ENCODE results near the gene PGBD2.
"Not testable (repeated sequence)": the region's sequence is repeated elsewhere in the genome, so short reads cannot be mapped to it uniquely, and the experiment has no call there.

PGBD2 gene

GRCh38 chr1:248886237-248886895, 19.7 kb upstream of the PGBD2 start:
- no peak for DNase-seq (ENCODE audit: insufficient read length, low spot score)
- FAIRE-seq = no peak
- TF ChIP-seq POLR2A (IDR thresholded peaks at IDR 0.05; ENCODE audit: low read depth, low read length) (no peak), TAF1 (IDR thresholded peaks at IDR 0.05; ENCODE audit: low read depth, low read length) (no peak), POU2F2 (IDR thresholded peaks at IDR 0.05; ENCODE audit: low read depth, low read length) (no peak), POLR2AphosphoS5 (IDR thresholded peaks at IDR 0.05; ENCODE audit: low read depth, low read length) (no peak), SPI1 (IDR thresholded peaks at IDR 0.05; ENCODE audit: low read depth, low read length) (no peak), PAX5 (IDR thresholded peaks at IDR 0.05; ENCODE audit: insufficient read depth, low read length, severe bottlenecking) (no peak)

- DNase-seq (ENCODE audit: insufficient read length, low spot score); FAIRE-seq: not testable (repeated sequence)
Observed at GRCh38 chr1:248889914-248890243, 16.2 kb upstream of the PGBD2 start.

DNA sequence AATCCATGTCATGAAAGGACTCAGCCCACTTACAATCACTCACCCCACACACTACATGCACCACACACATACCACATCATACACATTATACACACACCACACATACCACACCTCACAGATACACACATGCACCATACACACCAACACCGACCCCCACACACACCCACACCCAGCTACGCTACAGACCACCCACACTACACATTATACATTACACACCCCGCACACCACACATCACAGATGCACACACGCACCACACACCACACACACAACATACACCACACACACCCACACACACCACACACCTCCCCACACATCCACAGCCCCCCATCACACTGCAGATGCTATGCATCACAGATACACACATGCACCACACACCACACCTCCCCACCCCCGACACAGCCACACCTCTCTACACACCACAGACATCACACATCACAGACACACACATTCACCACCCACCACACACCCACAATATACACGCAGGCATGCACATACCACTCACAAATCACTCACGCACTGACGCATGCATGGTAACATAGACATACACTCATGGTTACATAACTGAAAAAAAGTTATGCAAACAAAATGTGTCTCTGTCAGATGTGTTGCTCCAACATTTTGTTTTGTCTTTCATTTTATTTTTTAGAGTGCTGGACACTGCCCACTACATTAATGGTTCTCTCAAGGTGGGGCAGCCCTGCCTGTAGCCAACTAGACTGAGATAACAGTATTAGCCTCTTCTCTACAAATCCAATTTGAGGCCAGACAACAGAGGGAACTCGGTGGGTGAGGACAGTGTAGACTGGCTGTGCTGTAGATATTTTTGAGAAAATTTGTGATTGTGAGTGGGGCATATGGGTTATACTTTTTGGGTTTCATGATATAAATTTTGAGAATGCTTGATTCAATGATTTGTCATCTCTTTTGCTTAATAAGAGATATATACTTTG, 15.2 kb upstream of the PGBD2 start:
- TF ChIP-seq POLR2A (IDR thresholded peaks at IDR 0.05; ENCODE audit: low read depth, low read length) = no peak
- no peak for TF ChIP-seq TAF1 (IDR thresholded peaks at IDR 0.05; ENCODE audit: low read depth, low read length)
- no peak for TF ChIP-seq POU2F2 (IDR thresholded peaks at IDR 0.05; ENCODE audit: low read depth, low read length)
- no peak for TF ChIP-seq POLR2AphosphoS5 (IDR thresholded peaks at IDR 0.05; ENCODE audit: low read depth, low read length)
- FAIRE-seq (peak; percentile 60), DNase-seq (ENCODE audit: insufficient read length, low spot score) (no peak)

DNA sequence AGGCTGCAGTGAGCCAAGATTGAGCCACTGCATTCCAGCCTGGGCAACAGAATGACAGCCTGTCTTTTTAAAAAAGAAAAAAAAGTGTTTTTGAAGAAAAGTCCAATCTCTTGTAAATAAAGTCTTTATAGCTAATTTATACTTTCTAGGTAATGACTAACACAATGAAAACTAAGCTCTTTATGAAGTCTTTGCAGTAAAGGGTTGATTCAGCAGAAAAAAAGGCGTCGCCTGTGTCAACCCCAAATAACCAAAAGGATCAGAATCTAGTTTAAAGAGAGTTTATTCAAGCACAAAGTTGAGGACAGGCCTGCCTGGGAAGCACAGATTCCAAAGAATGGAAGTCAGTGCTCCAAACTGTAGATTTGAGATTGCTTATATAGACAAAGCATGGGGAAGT, 14.3 kb upstream of the PGBD2 start:
- no peak for FAIRE-seq
- no peak for DNase-seq (ENCODE audit: insufficient read length, low spot score)
- TF ChIP-seq POLR2A (IDR thresholded peaks at IDR 0.05; ENCODE audit: low read depth, low read length) (no peak), POU2F2 (IDR thresholded peaks at IDR 0.05; ENCODE audit: low read depth, low read length) (no peak), POLR2AphosphoS5 (IDR thresholded peaks at IDR 0.05; ENCODE audit: low read depth, low read length) (no peak), PAX5 (IDR thresholded peaks at IDR 0.05; ENCODE audit: insufficient read depth, low read length, severe bottlenecking) (no peak), TAF1 (IDR thresholded peaks at IDR 0.05; ENCODE audit: low read depth, low read length) (no peak), SPI1 (IDR thresholded peaks at IDR 0.05; ENCODE audit: low read depth, low read length) (no peak)

GRCh38 chr1:248892590-248892989, 13.4 kb upstream of the PGBD2 start:
- DNase-seq (ENCODE audit: insufficient read length, low spot score) = no peak
- TF ChIP-seq SPI1 (IDR thresholded peaks at IDR 0.05; ENCODE audit: low read depth, low read length) (no peak), TAF1 (IDR thresholded peaks at IDR 0.05; ENCODE audit: low read depth, low read length) (no peak), POLR2A (IDR thresholded peaks at IDR 0.05; ENCODE audit: low read depth, low read length) (no peak), POU2F2 (IDR thresholded peaks at IDR 0.05; ENCODE audit: low read depth, low read length) (no peak), POLR2AphosphoS5 (IDR thresholded peaks at IDR 0.05; ENCODE audit: low read depth, low read length) (no peak)
- FAIRE-seq = no peak

- TF ChIP-seq PAX5 (IDR thresholded peaks at IDR 0.05; ENCODE audit: insufficient read depth, low read length, severe bottlenecking) = no peak
- TF ChIP-seq POLR2AphosphoS5 (IDR thresholded peaks at IDR 0.05; ENCODE audit: low read depth, low read length) = no peak
- FAIRE-seq (no peak), DNase-seq (ENCODE audit: insufficient read length, low spot score) (no peak)
Observed at GRCh38 chr1:248894837-248895236, 11.2 kb upstream of the PGBD2 start.

DNA sequence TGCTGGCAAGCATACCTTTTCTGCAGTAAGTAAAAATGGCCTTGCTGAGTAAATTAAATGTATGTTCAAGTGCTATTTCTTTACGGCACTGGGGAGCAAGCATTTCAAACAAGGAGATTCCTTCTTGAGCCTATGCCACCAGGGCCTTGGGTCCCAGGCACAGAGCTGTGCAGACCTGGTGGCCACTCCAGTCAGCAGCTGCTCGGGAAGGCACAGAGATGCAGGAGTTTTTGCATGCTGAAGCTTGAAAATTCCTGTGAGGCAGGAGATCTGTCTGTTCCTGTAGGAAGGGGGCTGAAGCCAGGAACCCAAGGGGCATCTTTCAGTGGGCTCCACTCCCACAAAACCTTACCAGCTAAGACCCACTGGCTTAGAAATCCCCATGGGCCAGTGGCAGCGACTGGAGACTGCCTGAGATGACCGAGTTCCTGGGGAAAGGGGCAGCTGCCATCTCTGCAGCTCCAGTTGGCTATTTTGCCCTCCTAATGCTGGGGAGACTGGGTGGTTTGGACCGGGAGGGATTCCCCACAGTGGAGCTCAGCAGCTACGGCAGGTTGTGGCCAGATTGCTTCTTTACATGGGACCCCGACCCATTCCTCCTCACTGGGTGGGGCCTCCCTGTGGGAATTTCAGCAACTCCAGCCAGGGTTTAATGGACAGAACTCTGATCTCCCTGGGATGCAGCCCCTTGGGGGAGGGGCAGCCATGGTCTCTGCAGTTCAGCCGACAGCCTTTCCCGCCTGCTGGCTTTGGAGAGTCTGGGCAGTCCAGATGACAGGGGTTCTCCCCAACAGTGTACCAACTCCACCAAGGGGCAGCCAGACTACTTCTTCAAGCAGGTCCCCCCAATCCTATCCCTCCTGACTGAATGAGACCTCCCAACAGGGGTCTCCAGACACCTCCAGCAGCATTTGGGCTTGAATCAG, 8.4 kb upstream of the PGBD2 start:
- no peak for DNase-seq (ENCODE audit: insufficient read length, low spot score)
- no peak for TF ChIP-seq SPI1 (IDR thresholded peaks at IDR 0.05; ENCODE audit: low read depth, low read length)
- FAIRE-seq = no peak

GRCh38 chr1:248900637-248901036, 5.4 kb upstream of the PGBD2 start:
- DNase-seq (ENCODE audit: insufficient read length, low spot score) (no peak), FAIRE-seq (no peak)
- no peak for TF ChIP-seq PAX5 (IDR thresholded peaks at IDR 0.05; ENCODE audit: insufficient read depth, low read length, severe bottlenecking)
- TF ChIP-seq POLR2AphosphoS5 (IDR thresholded peaks at IDR 0.05; ENCODE audit: low read depth, low read length) = no peak
- no peak for TF ChIP-seq TAF1 (IDR thresholded peaks at IDR 0.05; ENCODE audit: low read depth, low read length)
- no peak for TF ChIP-seq POLR2A (IDR thresholded peaks at IDR 0.05; ENCODE audit: low read depth, low read length)
- no peak for TF ChIP-seq SPI1 (IDR thresholded peaks at IDR 0.05; ENCODE audit: low read depth, low read length)
- no peak for TF ChIP-seq POU2F2 (IDR thresholded peaks at IDR 0.05; ENCODE audit: low read depth, low read length)

DNA sequence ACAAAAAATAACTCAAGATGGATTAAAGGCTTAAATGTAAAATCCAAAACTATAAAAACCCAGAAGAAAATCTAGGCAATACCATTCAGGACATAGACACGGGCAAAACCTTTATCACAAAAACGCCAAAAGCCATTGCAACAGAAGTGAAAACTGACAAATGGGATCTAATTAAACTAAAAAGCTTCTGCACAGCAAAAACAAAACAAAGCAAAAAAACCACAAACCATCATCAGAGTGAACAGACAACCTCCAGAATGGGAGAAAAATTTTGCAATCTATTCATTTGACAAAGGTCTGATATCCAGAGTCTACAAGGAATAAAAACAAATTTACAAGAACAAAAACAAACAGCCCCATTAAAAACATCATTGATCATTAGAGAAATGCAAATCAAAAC, 4.5 kb upstream of the PGBD2 start:
- TF ChIP-seq TAF1 (IDR thresholded peaks at IDR 0.05; ENCODE audit: low read depth, low read length) (no peak), PAX5 (IDR thresholded peaks at IDR 0.05; ENCODE audit: insufficient read depth, low read length, severe bottlenecking) (no peak), POU2F2 (IDR thresholded peaks at IDR 0.05; ENCODE audit: low read depth, low read length) (no peak), SPI1 (IDR thresholded peaks at IDR 0.05; ENCODE audit: low read depth, low read length) (no peak), POLR2AphosphoS5 (IDR thresholded peaks at IDR 0.05; ENCODE audit: low read depth, low read length) (no peak), POLR2A (IDR thresholded peaks at IDR 0.05; ENCODE audit: low read depth, low read length) (no peak)
- no peak for FAIRE-seq
- DNase-seq (ENCODE audit: insufficient read length, low spot score) = no peak

Data from GM12891 (cell line).